Ovary (tissue), 9 donors: ENCODE results near the gene FIGN. TPM values are rescaled to one million over a fixed set of nuclear protein-coding genes. Genes with fewer than 3 reads are reported as not detected.

Source experiments
- DNase-seq, 5 donors: peaks; one replicate each; pipeline ENCODE4 v3.0.0-alpha.2; 2019 to 2020
- H3K27ac ChIP-seq, 2 donors: fragments of 200-600 bp; one replicate each; pipeline versions ENCODE4 v1.5.1 to v1.8.0; 2019 to 2022
- H3K27me3 ChIP-seq: fragments of 200-600 bp; one replicate; pipeline ENCODE4 v1.8.0; 2022
- H3K36me3 ChIP-seq: fragments of 200-600 bp; sonication (generic); one replicate; pipeline ENCODE4 v1.5.1; 2019
- H3K4me1 ChIP-seq: one replicate; pipeline ENCODE4 v1.8.1; 2013; ENCODE audit warnings: mild to moderate bottlenecking, moderate library complexity; ENCODE audit not compliant: insufficient read depth
- H3K4me3 ChIP-seq: fragments of 200-600 bp; sonication (generic); one replicate; pipeline ENCODE4 v1.5.1; 2017
- H3K9me3 ChIP-seq, 2 donors: fragments of 200-600 bp in 1 of 2; sonication (generic) in 1 of 2; one replicate each; pipeline versions ENCODE4 v1.5.1 to v1.8.1; 2013 to 2019; ENCODE audit warnings: mild to moderate bottlenecking in 1 of 2, moderate library complexity in 1 of 2
- EP300 ChIP-seq: sonication (generic); formaldehyde crosslinking; IDR thresholded peaks from one replicate; pipeline ENCODE4 v1.6.1; 2017; ENCODE audit warnings: antibody characterized with exemption
- POLR2A ChIP-seq: fragments of 450-650 bp; IDR thresholded peaks from one replicate; pipeline ENCODE4 v1.6.1; 2017; ENCODE audit warnings: antibody characterized with exemption, mild to moderate bottlenecking, moderate library complexity
- WGBS, 3 donors: extraction: QIAGEN DNeasy Blood & Tissue Kit in 1 of 3; methylation state at CpG; one replicate each; pipeline versions ENCODE4 v1.1.5 to v1.1.7; 2013 to 2017; 5-methylcytosine and 5-hydroxymethylcytosine counted together
- intact Hi-C, 4 donors: fragments of 100-400 bp; cut with DNase I; formaldehyde crosslinking; loops; one replicate each; pipeline versions ENCODE4 v1.11.0 to v1.15.1; 2022 to 2023
- polyA plus RNA-seq, 2 donors: library from polyadenylated mRNA; stranded (reverse); fragments of 200-250 nt in 1 of 2; fragments of 350-450 nt in 1 of 2; fragmentation: Illumina TruSeq in 1 of 2; extraction: RNeasy Lipid Tissue Mini Kit (QIAGEN cat#74804) in 1 of 2; gene quantifications; one replicate each; pipeline ENCODE4 v1.2.3, GENCODE V29; 2013 to 2014
- total RNA-seq, 7 donors: library from RNA; depleted of rRNA in 2 of 7; stranded (reverse); fragments of >200 nt in 2 of 7; fragmentation: NEBNext Ultra II Directional in 3 of 7; extraction: Animal tissue kit (Norgen Biotek cat#: 25700) in 3 of 7; gene quantifications; one replicate each; pipeline versions ENCODE4 v1.1.0 to v1.2.4, GENCODE V29; 2016 to 2023
- TF ChIP-seq, protein P1 (sequence below), 3 donors: fragments of 450-650 bp in 2 of 3; fragments of 200-600 bp in 1 of 3; IDR thresholded peaks; one replicate each; pipeline versions ENCODE4 v1.5.1 to v1.8.0; 2016 to 2022; ENCODE audit warnings: antibody characterized with exemption in 3 of 3, mild to moderate bottlenecking in 1 of 3
- donor health status: DM: no; HTN: no; CAD: no; lungs with moderate emphysema.
- donor health status: DM: no; HTN: no; CAD: no.
- donor health status: Bipolar disorder and iron deficiency.
- donor health status: DM: yes; HTN: yes; CAD: no.
- donor health status: DM: no; HTN: no; CAD: no.
- donor health status: DM: yes; HTN: yes; CAD: no.

FIGN gene
- total and polyA plus RNA-seq, 9 donors, result 2.4 to 15.5 (median 8.9) TPM

DNA sequence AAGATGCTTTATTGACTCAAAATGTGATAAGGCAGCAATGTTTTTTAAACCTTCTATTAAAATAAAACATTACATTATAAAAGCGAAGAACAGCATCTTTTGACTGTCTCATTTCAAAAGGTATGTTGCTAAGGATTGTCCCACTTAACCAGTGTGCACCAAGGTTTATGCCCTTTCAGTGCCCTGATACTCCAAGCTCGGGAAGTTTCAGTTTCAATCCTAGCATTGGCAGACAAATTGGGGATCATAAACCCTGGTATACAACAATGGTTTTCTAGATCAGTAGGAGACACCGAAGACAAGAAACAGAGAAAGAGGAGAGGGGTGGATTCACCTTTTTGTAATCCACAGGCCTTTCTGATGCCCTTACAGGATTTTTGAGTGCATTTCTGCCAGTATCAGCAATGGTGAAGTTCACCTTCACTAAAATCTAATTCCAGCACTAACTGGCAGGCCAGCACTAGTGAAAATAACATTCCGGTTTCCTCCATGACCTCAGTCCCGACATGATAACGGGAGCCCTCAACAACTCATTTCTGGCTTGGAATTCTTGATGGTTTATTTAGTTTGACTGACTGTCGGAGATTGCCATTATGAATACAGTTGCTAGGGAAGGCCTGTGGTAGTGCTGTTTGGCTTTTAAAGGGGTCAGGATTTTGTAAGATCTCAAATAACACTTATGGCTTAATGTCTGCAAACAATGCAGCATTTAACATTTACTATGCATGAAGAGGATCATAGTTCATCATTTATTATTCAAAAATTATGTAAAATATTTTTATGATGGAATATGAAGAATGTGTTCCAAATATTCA lies 33.3 kb upstream of the FIGN start:
- 75 to 80% (median 79%) methylated on average over 7 of the region's 7 CpGs for WGBS, 3 donors
- no peaks in the 10 kb centered on the region for H3K4me1 ChIP-seq
- intact Hi-C loops, result no loop called here

DNA sequence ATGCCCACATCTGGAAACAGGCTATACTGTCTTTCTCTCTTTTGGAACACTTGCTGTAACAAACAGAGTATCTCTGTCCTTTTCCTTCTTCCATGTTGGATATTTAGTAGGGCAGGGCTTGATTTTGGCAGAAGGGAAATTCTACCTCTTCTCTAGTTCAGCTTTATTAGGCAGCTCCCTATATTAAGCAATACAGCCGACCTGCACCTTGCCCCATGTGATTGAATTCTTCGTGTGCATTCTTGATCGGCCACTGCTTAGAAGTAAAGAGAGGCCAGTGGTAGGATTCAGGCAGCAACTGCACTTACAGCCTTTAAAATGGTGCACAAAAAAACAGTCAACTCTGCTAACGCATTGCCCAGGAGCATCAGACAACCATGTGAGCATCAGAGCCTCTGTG lies 31.3 kb upstream of the FIGN start:
- no peak for DNase-seq
- no peak overlapping the region for H3K27ac ChIP-seq
- no peak overlapping the region for H3K4me3 ChIP-seq
- H3K9me3 ChIP-seq, result no peaks in the 10 kb centered on the region
- WGBS, 3 donors, result 90 to 95% (median 93%) methylated on average over 4 of the region's 4 CpGs
- H3K27me3 ChIP-seq, result no peaks in the 10 kb centered on the region
- no peaks in the 10 kb centered on the region for H3K36me3 ChIP-seq
- intact Hi-C loops, result no loop called here
- TF ChIP-seq EP300 (no peak), POLR2A (no peak)
- TF ChIP-seq, protein P1, sequence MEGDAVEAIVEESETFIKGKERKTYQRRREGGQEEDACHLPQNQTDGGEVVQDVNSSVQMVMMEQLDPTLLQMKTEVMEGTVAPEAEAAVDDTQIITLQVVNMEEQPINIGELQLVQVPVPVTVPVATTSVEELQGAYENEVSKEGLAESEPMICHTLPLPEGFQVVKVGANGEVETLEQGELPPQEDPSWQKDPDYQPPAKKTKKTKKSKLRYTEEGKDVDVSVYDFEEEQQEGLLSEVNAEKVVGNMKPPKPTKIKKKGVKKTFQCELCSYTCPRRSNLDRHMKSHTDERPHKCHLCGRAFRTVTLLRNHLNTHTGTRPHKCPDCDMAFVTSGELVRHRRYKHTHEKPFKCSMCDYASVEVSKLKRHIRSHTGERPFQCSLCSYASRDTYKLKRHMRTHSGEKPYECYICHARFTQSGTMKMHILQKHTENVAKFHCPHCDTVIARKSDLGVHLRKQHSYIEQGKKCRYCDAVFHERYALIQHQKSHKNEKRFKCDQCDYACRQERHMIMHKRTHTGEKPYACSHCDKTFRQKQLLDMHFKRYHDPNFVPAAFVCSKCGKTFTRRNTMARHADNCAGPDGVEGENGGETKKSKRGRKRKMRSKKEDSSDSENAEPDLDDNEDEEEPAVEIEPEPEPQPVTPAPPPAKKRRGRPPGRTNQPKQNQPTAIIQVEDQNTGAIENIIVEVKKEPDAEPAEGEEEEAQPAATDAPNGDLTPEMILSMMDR (IDR thresholded peaks at IDR 0.05), result no peak
- no peaks in the 10 kb centered on the region for H3K4me1 ChIP-seq

More for the DNA sequence above, 33.3 kb upstream of the FIGN start:
- no peak for TF ChIP-seq POLR2A
- TF ChIP-seq EP300, result no peak
- DNase-seq, result no peak
- Histone ChIP-seq H3K27ac (no peak overlapping the region), H3K4me3 (no peak overlapping the region), H3K36me3 (no peaks in the 10 kb centered on the region), H3K9me3 (no peaks in the 10 kb centered on the region), H3K27me3 (no peaks in the 10 kb centered on the region)

DNA sequence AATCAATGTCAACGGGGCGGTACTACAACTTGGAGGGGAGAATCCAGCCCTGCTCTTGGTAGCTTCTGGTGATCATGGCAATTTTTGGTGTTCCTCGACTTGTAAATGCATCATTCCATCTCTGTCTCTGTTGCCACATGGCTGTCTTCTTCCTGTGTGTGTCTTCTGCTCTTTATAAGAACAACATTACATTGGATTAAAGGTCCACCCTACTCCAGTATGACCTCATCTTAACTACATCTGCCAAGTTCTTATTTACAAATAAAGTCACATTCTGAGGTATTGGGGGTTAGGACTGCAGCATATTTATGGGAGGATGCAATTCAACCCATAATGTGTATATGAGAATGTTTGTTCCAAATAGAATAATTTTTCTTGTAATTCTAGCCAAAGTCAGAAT lies 28.8 kb upstream of the FIGN start:
- H3K4me1 ChIP-seq, result no peaks in the 10 kb centered on the region
- no peaks in the 10 kb centered on the region for H3K9me3 ChIP-seq
- no peak overlapping the region for H3K27ac ChIP-seq
- WGBS, 3 donors, result 88 to 95% (median 90%) methylated on average over 3 of the region's 3 CpGs
- no peak overlapping the region for H3K4me3 ChIP-seq
- no peaks in the 10 kb centered on the region for H3K27me3 ChIP-seq
- no peak for TF ChIP-seq EP300
- intact Hi-C loops, result no loop called here
- no peak for DNase-seq
- H3K36me3 ChIP-seq, result no peaks in the 10 kb centered on the region

DNA sequence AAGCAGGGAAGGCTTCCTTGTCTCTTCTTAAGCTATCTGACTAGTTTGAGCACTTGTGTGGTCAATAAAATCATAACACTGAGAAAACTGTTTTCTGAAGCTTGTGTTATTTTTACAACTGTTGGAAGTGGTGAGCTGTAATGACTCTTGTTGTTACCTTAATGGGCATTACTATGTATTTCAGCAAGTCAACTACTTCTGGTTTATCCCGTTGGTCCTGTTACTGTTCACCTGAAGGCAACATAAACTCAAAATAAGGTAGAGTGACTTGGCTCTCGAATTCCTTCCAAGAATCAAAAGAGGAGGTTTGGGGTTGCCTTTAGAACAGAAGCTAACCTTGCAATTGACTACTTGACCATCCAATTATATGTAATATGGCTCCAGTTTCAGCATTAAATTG lies 23.2 kb upstream of the FIGN start:
- Histone ChIP-seq H3K27me3 (no peaks in the 10 kb centered on the region), H3K9me3 (no peaks in the 10 kb centered on the region), H3K4me1 (no peaks in the 10 kb centered on the region), H3K27ac (no peak overlapping the region), H3K36me3 (no peaks in the 10 kb centered on the region), H3K4me3 (no peak overlapping the region)
- WGBS, 3 donors, result 67 to 83% (median 81%) methylated on average over 2 of the region's 2 CpGs
- no peak for DNase-seq
- intact Hi-C loops, result no loop called here
- TF ChIP-seq EP300 (no peak), POLR2A (no peak)
- TF ChIP-seq, protein P1 (IDR thresholded peaks at IDR 0.05), result no peak

DNA sequence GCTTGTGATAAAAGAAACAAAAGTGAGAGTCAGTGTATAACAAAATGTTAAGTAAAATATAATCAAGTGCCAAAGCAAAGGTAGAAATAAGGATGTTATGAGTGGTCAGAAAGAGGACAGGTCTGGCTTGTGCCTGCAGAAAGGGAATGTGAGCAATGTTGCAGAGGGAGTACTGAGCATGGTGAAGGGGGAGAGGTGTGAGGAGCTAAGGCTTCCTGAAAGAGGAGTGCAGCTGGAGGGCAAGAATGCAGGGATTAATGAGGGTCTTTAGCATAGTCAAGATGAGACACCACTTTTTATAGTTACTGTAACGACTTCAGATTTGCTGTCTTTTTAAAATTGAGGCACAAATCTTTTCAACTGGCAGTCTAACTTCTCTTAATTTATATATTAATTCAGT lies 22.0 kb upstream of the FIGN start:
- Histone ChIP-seq H3K9me3 (no peaks in the 10 kb centered on the region), H3K4me1 (no peaks in the 10 kb centered on the region), H3K36me3 (no peaks in the 10 kb centered on the region), H3K27me3 (no peaks in the 10 kb centered on the region), H3K4me3 (no peak overlapping the region), H3K27ac (no peak overlapping the region)
- no peak for DNase-seq
- WGBS, 3 donors, result 58 to 77% (median 65%) methylated on average over 1 of the region's 1 CpG
- TF ChIP-seq, protein P1 (IDR thresholded peaks at IDR 0.05), result no peak
- TF ChIP-seq POLR2A (no peak), EP300 (no peak)
- intact Hi-C loops, result no loop called here
